GM12873 (cell line): ENCODE measurements around the gene ERRFI1.

Experiments
- TF ChIP-seq, protein P1 (sequence below): IDR thresholded peaks from 2 replicates; pipeline ENCODE4 v1.5.1; 2012; ENCODE audit warnings: low read depth, mild to moderate bottlenecking, moderate library complexity, low read length, control low read depth; ENCODE audit not compliant: insufficient read depth; ENCODE audit errors: missing control alignments

ERRFI1 gene

DNA sequence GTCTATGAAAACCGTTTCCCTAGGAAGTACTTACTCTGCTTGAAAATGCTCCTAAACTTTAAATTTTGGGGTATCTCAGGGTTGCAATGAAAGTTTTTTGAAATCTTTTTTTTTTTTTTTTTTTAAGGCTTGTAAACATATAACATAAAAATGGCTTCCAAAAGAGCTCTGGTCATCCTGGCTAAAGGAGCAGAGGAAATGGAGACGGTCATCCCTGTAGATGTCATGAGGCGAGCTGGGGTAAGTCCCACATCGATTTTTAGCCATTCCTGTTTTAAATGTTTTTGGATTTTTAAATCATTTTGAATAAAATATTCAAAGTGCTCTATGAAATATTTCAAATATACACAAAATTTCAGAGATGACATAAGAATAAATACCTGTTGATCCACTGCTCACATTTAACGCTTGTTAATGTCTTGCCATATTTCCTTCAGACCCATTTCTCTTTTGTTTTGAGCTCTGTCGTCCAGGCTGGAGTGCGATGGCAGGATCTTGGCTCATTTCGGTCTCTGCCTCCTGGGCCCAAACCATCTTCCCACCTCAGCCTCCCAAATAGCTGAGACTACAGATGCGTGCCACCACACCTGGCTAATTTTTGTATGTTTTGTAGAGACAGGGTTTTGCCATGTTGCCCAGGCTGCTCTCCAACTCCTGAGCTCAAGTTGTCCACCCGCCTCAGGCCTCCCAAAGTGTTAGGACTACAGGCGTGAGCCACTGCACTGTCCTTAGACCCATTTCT, 63.3 kb downstream of the ERRFI1 start:
- TF ChIP-seq, protein P1, sequence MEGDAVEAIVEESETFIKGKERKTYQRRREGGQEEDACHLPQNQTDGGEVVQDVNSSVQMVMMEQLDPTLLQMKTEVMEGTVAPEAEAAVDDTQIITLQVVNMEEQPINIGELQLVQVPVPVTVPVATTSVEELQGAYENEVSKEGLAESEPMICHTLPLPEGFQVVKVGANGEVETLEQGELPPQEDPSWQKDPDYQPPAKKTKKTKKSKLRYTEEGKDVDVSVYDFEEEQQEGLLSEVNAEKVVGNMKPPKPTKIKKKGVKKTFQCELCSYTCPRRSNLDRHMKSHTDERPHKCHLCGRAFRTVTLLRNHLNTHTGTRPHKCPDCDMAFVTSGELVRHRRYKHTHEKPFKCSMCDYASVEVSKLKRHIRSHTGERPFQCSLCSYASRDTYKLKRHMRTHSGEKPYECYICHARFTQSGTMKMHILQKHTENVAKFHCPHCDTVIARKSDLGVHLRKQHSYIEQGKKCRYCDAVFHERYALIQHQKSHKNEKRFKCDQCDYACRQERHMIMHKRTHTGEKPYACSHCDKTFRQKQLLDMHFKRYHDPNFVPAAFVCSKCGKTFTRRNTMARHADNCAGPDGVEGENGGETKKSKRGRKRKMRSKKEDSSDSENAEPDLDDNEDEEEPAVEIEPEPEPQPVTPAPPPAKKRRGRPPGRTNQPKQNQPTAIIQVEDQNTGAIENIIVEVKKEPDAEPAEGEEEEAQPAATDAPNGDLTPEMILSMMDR, result no peak

DNA sequence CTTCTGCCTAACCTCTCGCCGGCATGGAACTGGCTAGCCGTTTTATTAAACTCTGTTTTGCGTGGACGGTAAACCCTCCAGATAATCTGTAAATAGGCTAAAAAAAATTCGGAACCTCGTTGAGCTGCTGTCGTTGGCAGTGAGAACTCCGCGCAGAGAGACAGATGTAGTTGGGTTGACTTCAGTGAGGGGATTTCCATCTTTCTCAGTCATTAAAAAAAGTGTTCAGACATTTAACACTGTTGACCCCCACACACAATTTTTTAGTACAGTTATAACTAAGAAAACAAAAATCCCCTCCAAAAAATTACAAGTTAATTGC, 64.1 kb downstream of the ERRFI1 start:
- TF ChIP-seq, protein P1, result no peak
